HepG2 (cell line): ENCODE measurements around the gene HAUS5.

Experiments used
- EZH2 ChIP-seq: conservative IDR thresholded peaks from 2 replicates; pipeline ENCODE4 v1.6.1; 2012; ENCODE audit warnings: mild to moderate bottlenecking, low read depth, low read length, moderate library complexity
- SP1 ChIP-seq, 2 experiments: fragments of 450-650 bp in 1 of 2; sonication (generic) in 1 of 2; formaldehyde crosslinking in 1 of 2; IDR thresholded peaks; 2 replicates each; pipeline versions ENCODE4 v1.4.0 to v1.6.1; 2016 to 2020; ENCODE audit warnings: missing genetic modification reagents in 1 of 2
- TF ChIP-seq, protein P1 (sequence below): IDR thresholded peaks from 2 replicates; pipeline ENCODE4 v1.6.1; 2012; ENCODE audit warnings: inconsistent platforms

DNA sequence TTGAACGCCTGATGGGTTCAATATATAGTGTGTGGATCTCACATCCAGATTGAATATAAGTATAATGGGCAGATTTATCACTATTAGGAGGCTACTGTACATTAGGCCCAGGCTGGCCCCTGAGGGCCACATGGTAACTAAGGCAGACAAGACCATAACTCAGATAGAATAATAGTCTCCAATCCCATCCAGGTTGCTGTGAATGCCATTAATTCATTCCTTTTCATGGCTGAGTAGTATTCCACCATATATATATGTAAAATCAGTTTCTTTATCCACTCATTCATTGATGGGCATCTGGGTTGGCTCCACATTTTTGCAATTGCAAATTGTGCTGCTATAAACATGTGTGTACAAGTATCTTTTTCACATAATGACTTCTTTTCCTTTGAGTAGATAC is 34.6 kb upstream of the HAUS5 start:
- TF ChIP-seq EZH2, result no peak
- TF ChIP-seq, protein P1, sequence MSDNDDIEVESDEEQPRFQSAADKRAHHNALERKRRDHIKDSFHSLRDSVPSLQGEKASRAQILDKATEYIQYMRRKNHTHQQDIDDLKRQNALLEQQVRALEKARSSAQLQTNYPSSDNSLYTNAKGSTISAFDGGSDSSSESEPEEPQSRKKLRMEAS, result no peak
- no peak for TF ChIP-seq SP1 (IDR thresholded peaks at IDR 0.05)
- no peak for TF ChIP-seq SP1 (CRISPR knock-in tag; IDR thresholded peaks at IDR 0.05)
